WTC11 (cell line): ENCODE results near the gene MEFV. TPM values are rescaled to one million over a fixed set of nuclear protein-coding genes. Genes with fewer than 3 reads are reported as not detected.
"Not testable (repeated sequence)": the region's sequence is repeated elsewhere in the genome, so short reads cannot be mapped to it uniquely, and the experiment has no call there.

ENCODE experiments used
- ATAC-seq: fragments of 200-7000 bp; cut with Tn5 transposase; 2 replicates; pipeline ENCODE4 v1.10.0; 2021; ENCODE audit warnings: mild to moderate bottlenecking, moderate library complexity
- CTCF ChIA-PET: fragments of 300-600 bp; sonication (Branson Sonifier 250); formaldehyde crosslinking; loops from one replicate; lab custom pipeline; 2021; ENCODE audit warnings: antibody characterized with exemption; lab: Charles Lee
- POLR2A ChIA-PET: fragments of 350-600 bp; sonication (Branson Sonifier 250); formaldehyde crosslinking; loops from one replicate; lab custom pipeline; 2021; ENCODE audit warnings: antibody characterized with exemption; lab: Charles Lee
- DNase-seq: peaks from one replicate; pipeline ENCODE4 v3.0.0; 2021; ENCODE audit warnings: low spot score
- H3K27ac Mint-ChIP-seq: 2 replicates; pipeline ENCODE4 v1.8.0; 2021; ENCODE audit warnings: mixed read lengths
- H3K27me3 Mint-ChIP-seq: 2 replicates; pipeline ENCODE4 v1.8.0; 2021; ENCODE audit warnings: low read depth, mild to moderate bottlenecking, moderate library complexity, mixed read lengths
- H3K36me3 Mint-ChIP-seq: 2 replicates; pipeline ENCODE4 v1.8.0; 2021; ENCODE audit warnings: mixed read lengths
- H3K4me1 Mint-ChIP-seq: 2 replicates; pipeline ENCODE4 v1.8.0; 2022; ENCODE audit warnings: mixed read lengths
- H3K4me3 Mint-ChIP-seq: 2 replicates; pipeline ENCODE4 v1.8.0; 2021; ENCODE audit warnings: mild to moderate bottlenecking, moderate library complexity, mixed read lengths
- H3K9me3 Mint-ChIP-seq: 2 replicates; pipeline ENCODE4 v1.8.0; 2021; ENCODE audit warnings: mixed read lengths
- ATF1 ChIP-seq: sonication (generic); formaldehyde crosslinking; IDR thresholded peaks from 2 replicates; pipeline ENCODE4 v1.8.1; 2023; ENCODE audit warnings: mild to moderate bottlenecking, moderate library complexity, missing genetic modification reagents
- CBFB ChIP-seq: sonication (generic); formaldehyde crosslinking; IDR thresholded peaks from 2 replicates; pipeline ENCODE4 v1.8.1; 2022; ENCODE audit warnings: mild to moderate bottlenecking, low read depth, missing genetic modification reagents
- CTCF ChIP-seq: fragments of 200-600 bp; IDR thresholded peaks from 2 replicates; pipeline ENCODE4 v1.8.0; 2022; ENCODE audit warnings: antibody characterized with exemption
- ESRRA ChIP-seq: sonication (generic); formaldehyde crosslinking; IDR thresholded peaks from 2 replicates; pipeline ENCODE4 v1.8.1; 2022; ENCODE audit warnings: mild to moderate bottlenecking, missing genetic modification reagents, borderline replicate concordance
- FOXP1 ChIP-seq: sonication (generic); formaldehyde crosslinking; IDR thresholded peaks from 2 replicates; pipeline ENCODE4 v1.8.0; 2022; ENCODE audit warnings: missing genetic modification reagents, mild to moderate bottlenecking, moderate library complexity, borderline replicate concordance
- GRHL2 ChIP-seq: fragments of 250-450 bp; sonication (Bioruptor Pico); IDR thresholded peaks from 2 replicates; pipeline ENCODE4 v1.8.0; 2022; ENCODE audit warnings: mild to moderate bottlenecking, moderate library complexity; ENCODE audit not compliant: insufficient replicate concordance, severe bottlenecking
- JAZF1 ChIP-seq: fragments of 250-450 bp; sonication (Bioruptor Pico); IDR thresholded peaks from 2 replicates; pipeline ENCODE4 v1.9.0; 2021; ENCODE audit warnings: moderate library complexity, mild to moderate bottlenecking, inconsistent platforms
- MXD4 ChIP-seq: fragments of 250-450 bp; sonication (Bioruptor Pico); IDR thresholded peaks from 2 replicates; pipeline ENCODE4 v1.8.0; 2021; ENCODE audit warnings: mild to moderate bottlenecking, moderate library complexity, borderline replicate concordance
- MYBL2 ChIP-seq: sonication (generic); formaldehyde crosslinking; IDR thresholded peaks from 2 replicates; pipeline ENCODE4 v1.8.1; 2023; ENCODE audit warnings: mild to moderate bottlenecking, moderate library complexity, missing genetic modification reagents
- NFE2L1 ChIP-seq: sonication (generic); formaldehyde crosslinking; IDR thresholded peaks from 2 replicates; pipeline ENCODE4 v1.8.1; 2023; ENCODE audit warnings: missing genetic modification reagents
- NR2C2 ChIP-seq: sonication (generic); formaldehyde crosslinking; IDR thresholded peaks from 2 replicates; pipeline ENCODE4 v1.8.0; 2022; ENCODE audit warnings: mild to moderate bottlenecking, missing genetic modification reagents
- OVOL2 ChIP-seq: fragments of 250-450 bp; sonication (Bioruptor Pico); IDR thresholded peaks from 2 replicates; pipeline ENCODE4 v1.9.0; 2021; ENCODE audit warnings: mild to moderate bottlenecking, borderline replicate concordance
- SOX15 ChIP-seq: fragments of 250-450 bp; sonication (Bioruptor Pico); IDR thresholded peaks from 2 replicates; pipeline ENCODE4 v1.9.0; 2021; ENCODE audit warnings: mild to moderate bottlenecking
- STAT6 ChIP-seq: sonication (generic); formaldehyde crosslinking; conservative IDR thresholded peaks from 2 replicates; pipeline ENCODE4 v1.8.1; 2023; ENCODE audit warnings: mild to moderate bottlenecking, low read depth, missing genetic modification reagents, moderate library complexity
- TEAD1 ChIP-seq: sonication (generic); formaldehyde crosslinking; IDR thresholded peaks from 2 replicates; pipeline ENCODE4 v1.8.0; 2022; ENCODE audit warnings: mild to moderate bottlenecking, missing genetic modification reagents
- ZNF138 ChIP-seq: sonication (generic); formaldehyde crosslinking; conservative IDR thresholded peaks from 2 replicates; pipeline ENCODE4 v1.8.1; 2022; ENCODE audit warnings: mild to moderate bottlenecking, moderate library complexity, missing genetic modification reagents
- ZNF219 ChIP-seq: sonication (generic); formaldehyde crosslinking; IDR thresholded peaks from 2 replicates; pipeline ENCODE4 v1.8.0; 2023; ENCODE audit warnings: missing genetic modification reagents, mild to moderate bottlenecking, borderline replicate concordance
- ZNF416 ChIP-seq: fragments of 250-450 bp; sonication (Bioruptor Pico); IDR thresholded peaks from 2 replicates; pipeline ENCODE4 v1.9.0; 2021; ENCODE audit warnings: mild to moderate bottlenecking, inconsistent platforms
- ZNF512 ChIP-seq: sonication (generic); formaldehyde crosslinking; IDR thresholded peaks from 2 replicates; pipeline ENCODE4 v1.8.1; 2022; ENCODE audit warnings: missing genetic modification reagents, borderline replicate concordance
- total RNA-seq: library from RNA; stranded (reverse); gene quantifications from 3 replicates; pipeline ENCODE4 v1.2.3, GENCODE V29; 2021

Gene MEFV
- total RNA-seq, 1 experiment from 2014 or later, result 0.09 TPM

GRCh38 chr16:3198334-3199072 lies 57.9 kb downstream of the MEFV start (continued):
- no peak for TF ChIP-seq GRHL2 (CRISPR knock-in tag)

GRCh38 chr16:3197694-3198333 lies 58.6 kb downstream of the MEFV start:
- H3K9me3 Mint-ChIP-seq, ATAC-seq, CTCF ChIA-PET, H3K4me1 Mint-ChIP-seq, H3K4me3 Mint-ChIP-seq, DNase-seq, POLR2A ChIA-PET, H3K27ac Mint-ChIP-seq, H3K36me3 Mint-ChIP-seq: not testable (repeated sequence)
- H3K27me3 Mint-ChIP-seq, result peaks cover 74% of the 10 kb centered on the region

GRCh38 chr16:3195975-3196374 lies 60.5 kb downstream of the MEFV start:
- peaks cover 79% of the 10 kb centered on the region for H3K27me3 Mint-ChIP-seq
- H3K9me3 Mint-ChIP-seq, result no peaks in the 10 kb centered on the region; the same call in 1 of the 2 replicates
- H3K27ac Mint-ChIP-seq, result no peak overlapping the region
- CTCF ChIA-PET, result no interaction called here
- ATAC-seq, result no peak
- DNase-seq, result no peak
- no peak for TF ChIP-seq FOXP1 (CRISPR knock-in tag)
- no peak for TF ChIP-seq ZNF512 (CRISPR knock-in tag)
- TF ChIP-seq NFE2L1 (CRISPR knock-in tag), result no peak
- no peak for TF ChIP-seq CBFB
- TF ChIP-seq ZNF219, result no peak
- TF ChIP-seq MYBL2, result no peak
- TF ChIP-seq SOX15 (CRISPR knock-in tag), result no peak
- no peak for TF ChIP-seq ESRRA
- TF ChIP-seq MXD4 (CRISPR knock-in tag), result no peak
- no peak for TF ChIP-seq ATF1 (CRISPR knock-in tag)
- no peak for TF ChIP-seq CTCF
- TF ChIP-seq JAZF1 (CRISPR knock-in tag), result no peak
- no peak for TF ChIP-seq NR2C2
- no peak for TF ChIP-seq OVOL2 (CRISPR knock-in tag)
- TF ChIP-seq STAT6 (CRISPR knock-in tag), result no peak
- no peak for TF ChIP-seq ZNF138 (CRISPR knock-in tag)
- no peak for TF ChIP-seq ZNF416
- TF ChIP-seq TEAD1 (CRISPR knock-in tag), result no peak
- TF ChIP-seq, all 79 proteins: peak for 0
- no peak overlapping the region for H3K4me3 Mint-ChIP-seq
- peaks cover under 1% of the 10 kb centered on the region for H3K4me1 Mint-ChIP-seq
- POLR2A ChIA-PET, result no interaction called here
- no peaks in the 10 kb centered on the region for H3K36me3 Mint-ChIP-seq
